ENCODE results near the gene TBX1.

- TF ChIP-seq GATA3 (IDR thresholded peaks at IDR 0.05; ENCODE audit: low read depth, low read length): no peak
- no peak for TF ChIP-seq GATA2 (IDR thresholded peaks at IDR 0.05; ENCODE audit: low read depth, low read length)
Observed at GRCh38 chr22:19810381-19811201, 50.0 kb downstream of the TBX1 start.
